H9 (cell line): ENCODE measurements around the gene SACM1L. TPM values are rescaled to one million over a fixed set of nuclear protein-coding genes. Genes with fewer than 3 reads are reported as not detected.
A peak's percentile ranks its signal among the peaks of the same experiment; 100 is the strongest.

ENCODE experiments used
- DNase-seq: peaks from one replicate; pipeline ENCODE4 v3.0.0-alpha.2; 2017
- H2AFZ ChIP-seq: one replicate; pipeline ENCODE4 v1.6.1; 2013; ENCODE audit warnings: mild to moderate bottlenecking, low read length, control low read depth, moderate library complexity
- H2AK5ac ChIP-seq: 2 replicates; pipeline ENCODE4 v1.6.1; 2013; ENCODE audit warnings: low read length, control low read depth, mixed read lengths; ENCODE audit not compliant: insufficient read length
- H2BK120ac ChIP-seq: one replicate; pipeline ENCODE4 v1.6.1; 2013; ENCODE audit warnings: low read depth, mild to moderate bottlenecking, low read length, control low read depth, inconsistent platforms; ENCODE audit not compliant: poor library complexity, severe bottlenecking
- H2BK12ac ChIP-seq: 2 replicates; pipeline ENCODE4 v1.6.1; 2013; ENCODE audit warnings: low read length, control low read depth, mixed read lengths, low read depth; ENCODE audit not compliant: insufficient read length
- H2BK15ac ChIP-seq: 2 replicates; pipeline ENCODE4 v1.6.1; 2013; ENCODE audit warnings: low read depth, low read length, control low read depth
- H2BK20ac ChIP-seq: one replicate; pipeline ENCODE4 v1.6.1; 2013; ENCODE audit warnings: low read depth, mild to moderate bottlenecking, low read length, control low read depth, inconsistent platforms; ENCODE audit not compliant: poor library complexity, severe bottlenecking
- H2BK5ac ChIP-seq: 2 replicates; pipeline ENCODE4 v1.6.1; 2013; ENCODE audit warnings: low read length, control low read depth, mixed read lengths; ENCODE audit not compliant: insufficient read length
- H3K14ac ChIP-seq: 2 replicates; pipeline ENCODE4 v1.6.1; 2013; ENCODE audit warnings: low read length, control low read depth; ENCODE audit not compliant: insufficient read depth
- H3K18ac ChIP-seq: 2 replicates; pipeline ENCODE4 v1.6.1; 2013; ENCODE audit warnings: low read depth, mild to moderate bottlenecking, mixed read lengths, low read length, control low read depth; ENCODE audit not compliant: insufficient read length
- H3K23ac ChIP-seq: 2 replicates; pipeline ENCODE4 v1.6.1; 2013; ENCODE audit warnings: low read length, control low read depth, mixed read lengths, low read depth; ENCODE audit not compliant: insufficient read length
- H3K23me2 ChIP-seq: 2 replicates; pipeline ENCODE4 v1.6.1; 2013; ENCODE audit warnings: low read depth, mild to moderate bottlenecking, mixed read lengths, low read length, control low read depth; ENCODE audit not compliant: insufficient read length, poor library complexity, severe bottlenecking
- H3K27ac ChIP-seq: 2 replicates; pipeline ENCODE4 v1.5.1; 2013; ENCODE audit warnings: low read length, control low read depth, mixed read lengths, low read depth; ENCODE audit not compliant: insufficient read length
- H3K27me3 ChIP-seq: 2 replicates; pipeline ENCODE4 v1.6.1; 2013; ENCODE audit warnings: low read length, control low read depth, inconsistent platforms; ENCODE audit not compliant: insufficient read depth
- H3K4ac ChIP-seq: 2 replicates; pipeline ENCODE4 v1.6.1; 2013; ENCODE audit warnings: low read depth, mild to moderate bottlenecking, control low read depth, inconsistent platforms, low read length, moderate library complexity
- H3K4me1 ChIP-seq: 2 replicates; pipeline ENCODE4 v1.6.1; 2013; ENCODE audit warnings: low read length, control low read depth, inconsistent platforms; ENCODE audit not compliant: insufficient read depth
- H3K4me2 ChIP-seq: 2 replicates; pipeline ENCODE4 v1.6.1; 2013; ENCODE audit warnings: low read length, control low read depth, mixed read lengths; ENCODE audit not compliant: insufficient read length, insufficient read depth
- H3K56ac ChIP-seq: 2 replicates; pipeline ENCODE4 v1.6.1; 2013; ENCODE audit warnings: low read depth, mild to moderate bottlenecking, mixed read lengths, low read length, control low read depth; ENCODE audit not compliant: insufficient read length
- H3K79me1 ChIP-seq: 2 replicates; pipeline ENCODE4 v1.6.1; 2013; ENCODE audit warnings: low read depth, mild to moderate bottlenecking, moderate library complexity, low read length, control low read depth, inconsistent platforms; ENCODE audit not compliant: insufficient read depth, poor library complexity, severe bottlenecking
- H3K79me2 ChIP-seq: 2 replicates; pipeline ENCODE4 v1.6.1; 2013; ENCODE audit warnings: low read length, control low read depth, inconsistent platforms; ENCODE audit not compliant: insufficient read depth
- H3K9ac ChIP-seq: 2 replicates; pipeline ENCODE4 v1.6.1; 2013; ENCODE audit warnings: low read length, control low read depth, mixed read lengths; ENCODE audit not compliant: insufficient read length; ENCODE audit errors: extremely low read depth
- H3K9me3 ChIP-seq: one replicate; pipeline ENCODE4 v1.6.1; 2013; ENCODE audit warnings: low read depth, low read length, inconsistent platforms; ENCODE audit not compliant: control insufficient read depth
- H3T11ph ChIP-seq: one replicate; pipeline ENCODE4 v1.6.1; 2013; ENCODE audit warnings: mild to moderate bottlenecking, low read length, control low read depth, inconsistent platforms
- H4K20me1 ChIP-seq: one replicate; pipeline ENCODE4 v1.6.1; 2013; ENCODE audit not compliant: control insufficient read depth, insufficient read length, insufficient read depth
- H4K5ac ChIP-seq: 2 replicates; pipeline ENCODE4 v1.6.1; 2013; ENCODE audit warnings: low read depth, mild to moderate bottlenecking, mixed read lengths, low read length, control low read depth; ENCODE audit not compliant: insufficient read length
- H4K8ac ChIP-seq: replicated peaks from 2 replicates; pipeline ENCODE4 v1.6.1; 2013; ENCODE audit warnings: low read length, control low read depth, mixed read lengths, low read depth; ENCODE audit not compliant: insufficient read length
- H4K91ac ChIP-seq: 2 replicates; pipeline ENCODE4 v1.6.1; 2013; ENCODE audit warnings: low read depth, mild to moderate bottlenecking, moderate library complexity, mixed read lengths, low read length, control low read depth; ENCODE audit not compliant: insufficient read length
- H3K27ac Mint-ChIP-seq, 3 experiments: 2 replicates in 2 of 3; 3 replicates in 1 of 3; pipeline ENCODE4 v1.8.0; 2020 to 2021; ENCODE audit warnings: mixed read lengths in 3 of 3, mild to moderate bottlenecking in 1 of 3, moderate library complexity in 1 of 3
- H3K27me3 Mint-ChIP-seq: 2 replicates; pipeline ENCODE4 v1.8.0; 2021; ENCODE audit warnings: low read depth, mild to moderate bottlenecking, moderate library complexity, mixed read lengths
- H3K36me3 Mint-ChIP-seq, 3 experiments: 2 replicates in 2 of 3; 3 replicates in 1 of 3; pipeline ENCODE4 v1.8.0; 2020 to 2021; ENCODE audit warnings: low read depth in 3 of 3, mixed read lengths in 3 of 3; ENCODE audit not compliant: insufficient read depth in 1 of 3
- H3K4me1 Mint-ChIP-seq, 2 experiments: 2 replicates each; pipeline ENCODE4 v1.8.0; 2020; ENCODE audit warnings: mixed read lengths in 2 of 2
- H3K4me3 Mint-ChIP-seq, 2 experiments: 2 replicates in 1 of 2; 3 replicates in 1 of 2; pipeline ENCODE4 v1.8.0; 2020 to 2021; ENCODE audit warnings: mild to moderate bottlenecking in 2 of 2, mixed read lengths in 2 of 2, moderate library complexity in 1 of 2
- H3K9me3 Mint-ChIP-seq, 2 experiments: 2 replicates in 1 of 2; 3 replicates in 1 of 2; pipeline ENCODE4 v1.8.0; 2020; ENCODE audit warnings: mild to moderate bottlenecking in 2 of 2, mixed read lengths in 2 of 2, moderate library complexity in 1 of 2
- CTCF ChIP-seq: fragments of 200-600 bp; sonication (generic); conservative IDR thresholded peaks from 3 replicates; pipeline ENCODE4 v1.8.0; 2021; ENCODE audit warnings: antibody characterized with exemption, mild to moderate bottlenecking
- WGBS: extraction: QIAGEN DNeasy Blood & Tissue Kit; methylation state at CpG from one replicate; pipeline ENCODE4 v1.1.7; 2013; ENCODE audit warnings: missing lambda C conversion rate, low lambda C conversion rate, mixed read lengths; ENCODE audit not compliant: insufficient read length; ENCODE audit errors: extremely low coverage; 5-methylcytosine and 5-hydroxymethylcytosine counted together
- total RNA-seq: library from RNA; stranded (reverse); gene quantifications from 2 replicates; pipeline ENCODE4 v1.2.1, GENCODE V29; 2021

The SACM1L gene
- total RNA-seq, 1 experiment from 2014 or later = 52.8 TPM

GRCh38 chr3:45659661-45660566 lies 29.3 kb upstream of the SACM1L start:
- Histone ChIP-seq H3K27me3 (no peaks in the 10 kb centered on the region), H3K79me2 (no peaks in the 10 kb centered on the region), H2BK15ac (no peak overlapping the region), H3K4ac (no peak overlapping the region), H2BK120ac (no peak overlapping the region), H3K23ac (no peak overlapping the region), H4K8ac (no peak overlapping the region), H3K27ac (no peak overlapping the region), H2BK12ac (no peak overlapping the region), H4K91ac (no peak overlapping the region), H3K14ac (no peak overlapping the region), H3K4me2 (no peak overlapping the region), H2BK5ac (no peak overlapping the region), H3K9ac (no peak overlapping the region), H3K23me2 (no peaks in the 10 kb centered on the region), H2AFZ (no peak overlapping the region), H4K5ac (no peak overlapping the region), H4K20me1 (no peaks in the 10 kb centered on the region), H3K56ac (no peak overlapping the region), H3K9me3 (no peaks in the 10 kb centered on the region), H3K79me1 (no peaks in the 10 kb centered on the region), H2AK5ac (no peak overlapping the region), H3T11ph (no peak overlapping the region), H2BK20ac (no peak overlapping the region), H3K18ac (no peak overlapping the region), H3K4me1 (no peaks in the 10 kb centered on the region)
- Mint-ChIP-seq H3K9me3 (peaks cover 4 to 5% of the 10 kb centered on the region in 2 experiments), H3K4me1 (peaks cover 3 to 9% of the 10 kb centered on the region in 2 experiments; a peak in 2 of 4 replicates), H3K27me3 (no peaks in the 10 kb centered on the region), H3K27ac (no peak overlapping the region; a peak in 1 of 7 replicates), H3K36me3 (peaks cover 5 to 8% (median 5%) of the 10 kb centered on the region in 3 experiments; a peak in 6 of 7 replicates), H3K4me3 (no peak overlapping the region)
- no CpG with 5 or more reads among the region's 19 CpGs for WGBS
- DNase-seq = peak; percentile 79
- peak; percentile 94 for TF ChIP-seq CTCF
